ENCODE results near the gene SEMA3D. TPM values are rescaled to one million over a fixed set of nuclear protein-coding genes. Genes with fewer than 3 reads are reported as not detected.

The SEMA3D gene
- total RNA-seq, 1 experiment from 2014 or later = 1.4 TPM

DNA sequence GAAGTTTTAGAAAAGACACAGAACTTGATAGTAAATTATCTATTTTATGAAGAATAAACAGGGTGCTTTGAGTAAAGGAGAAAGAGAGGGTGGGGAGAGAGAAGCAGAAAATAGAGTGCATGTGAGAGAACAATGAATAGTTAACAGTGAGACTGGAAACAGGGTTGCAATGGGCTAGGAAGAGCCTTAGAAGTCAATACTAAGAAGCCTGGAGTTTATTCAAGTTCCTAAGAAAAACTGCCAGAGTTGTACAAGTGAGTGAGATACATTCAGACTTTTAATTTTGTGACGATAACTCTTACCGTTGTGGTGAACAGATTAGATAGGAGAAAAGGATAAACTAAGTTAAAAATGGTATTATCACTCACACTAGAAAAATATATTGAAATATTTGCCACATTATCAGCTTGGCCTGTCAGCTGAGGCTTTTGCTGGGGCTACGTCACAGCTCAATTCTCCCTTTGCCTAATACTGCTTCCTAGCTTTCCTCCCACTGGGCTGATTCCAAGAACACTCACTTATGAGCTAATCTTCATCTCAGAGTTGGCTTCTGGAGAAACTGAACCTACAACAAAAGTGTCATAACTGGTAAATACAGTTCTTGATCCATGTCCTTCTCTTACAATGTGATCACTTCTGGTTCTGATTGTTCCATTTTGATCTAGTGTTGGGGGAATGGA, 92.7 kb downstream of the SEMA3D start (continued):
- TF ChIP-seq, protein P1, sequence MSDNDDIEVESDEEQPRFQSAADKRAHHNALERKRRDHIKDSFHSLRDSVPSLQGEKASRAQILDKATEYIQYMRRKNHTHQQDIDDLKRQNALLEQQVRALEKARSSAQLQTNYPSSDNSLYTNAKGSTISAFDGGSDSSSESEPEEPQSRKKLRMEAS (IDR thresholded peaks at IDR 0.05) = no peak
- TF ChIP-seq EZH2phosphoT487 (IDR thresholded peaks at IDR 0.05; ENCODE audit: borderline replicate concordance) (no peak), EZH2 (IDR thresholded peaks at IDR 0.05) (no peak), JUND (IDR thresholded peaks at IDR 0.05) (no peak), POLR2A (IDR thresholded peaks at IDR 0.05; ENCODE audit: borderline replicate concordance, extremely low read depth, insufficient read depth, insufficient read length) (no peak), EGR1 (IDR thresholded peaks at IDR 0.05; ENCODE audit: low read depth) (no peak), TCF7L2 (IDR thresholded peaks at IDR 0.05; ENCODE audit: borderline replicate concordance, extremely low read depth, insufficient read depth, insufficient read length) (no peak), CEBPB (IDR thresholded peaks at IDR 0.05; ENCODE audit: low read depth) (no peak), ZNF274 (IDR thresholded peaks at IDR 0.05; ENCODE audit: low read depth, low read length) (no peak), POLR2AphosphoS5 (IDR thresholded peaks at IDR 0.05; ENCODE audit: low read depth, low read length) (no peak), YY1 (IDR thresholded peaks at IDR 0.05; ENCODE audit: extremely low read depth, insufficient replicate concordance, low read depth, low read length) (no peak)
- TF ChIP-seq, protein P2, sequence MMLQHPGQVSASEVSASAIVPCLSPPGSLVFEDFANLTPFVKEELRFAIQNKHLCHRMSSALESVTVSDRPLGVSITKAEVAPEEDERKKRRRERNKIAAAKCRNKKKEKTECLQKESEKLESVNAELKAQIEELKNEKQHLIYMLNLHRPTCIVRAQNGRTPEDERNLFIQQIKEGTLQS (IDR thresholded peaks at IDR 0.05) = no peak

DNA sequence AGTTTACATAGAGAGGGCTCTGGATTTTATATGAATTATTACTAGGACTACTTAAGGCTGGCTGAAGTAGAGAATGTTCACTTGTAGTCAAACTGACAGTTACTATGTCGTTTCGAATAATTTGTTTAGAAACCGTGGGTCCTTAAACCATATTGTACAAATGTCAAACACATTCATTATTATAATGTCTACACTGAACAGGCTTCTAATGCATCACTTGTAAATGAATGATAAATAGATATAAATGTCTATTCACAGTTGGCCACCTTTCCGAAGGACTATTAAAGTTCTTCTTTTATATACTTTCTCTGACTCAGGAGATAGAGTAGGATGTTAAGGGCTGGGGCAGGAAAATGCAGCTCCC, 95.3 kb downstream of the SEMA3D start:
- Histone ChIP-seq H3K4me2 (ENCODE audit: low read length) (no peak overlapping the region), H3K79me2 (ENCODE audit: insufficient read depth, low read length) (no peaks in the 10 kb centered on the region), H3K36me3 (ENCODE audit: control insufficient read depth in 1 of 2, insufficient read depth in 2 of 2, low read length in 2 of 2) (no peaks in the 10 kb centered on the region), H3K9me3 (ENCODE audit: control insufficient read depth in 1 of 2, insufficient read depth in 1 of 2, low read depth in 1 of 2, low read length in 2 of 2) (no peaks in the 10 kb centered on the region), H2AFZ (ENCODE audit: low read depth, low read length, poor library complexity, severe bottlenecking) (no peak overlapping the region), H3K4me1 (ENCODE audit: control insufficient read depth in 1 of 2, insufficient read depth in 2 of 2, low read length in 2 of 2) (no peaks in the 10 kb centered on the region), H3K27me3 (ENCODE audit: insufficient read depth, low read length) (no peaks in the 10 kb centered on the region), H3K9me2 (ENCODE audit: insufficient read depth) (no peaks in the 10 kb centered on the region), H3K27ac (ENCODE audit: low read depth, low read length) (no peak overlapping the region), H3K4me3 (replicated peaks in 1 of 2; ENCODE audit: low read depth in 1 of 2, low read length in 2 of 2) (no peak overlapping the region), H4K20me1 (ENCODE audit: insufficient read depth) (no peaks in the 10 kb centered on the region), H3K9ac (ENCODE audit: low read length) (no peak overlapping the region)
- TF ChIP-seq SRF (IDR thresholded peaks at IDR 0.05; ENCODE audit: low read depth) (no peak), RAD21 (IDR thresholded peaks at IDR 0.05; ENCODE audit: low read depth) (no peak), CBX3 (IDR thresholded peaks at IDR 0.05; ENCODE audit: low read depth) (no peak), ZFX (IDR thresholded peaks at IDR 0.05) (no peak), POLR2A (IDR thresholded peaks at IDR 0.05; ENCODE audit: borderline replicate concordance, extremely low read depth, insufficient read depth, insufficient read length) (no peak), EGR1 (IDR thresholded peaks at IDR 0.05; ENCODE audit: low read depth) (no peak), CEBPB (IDR thresholded peaks at IDR 0.05; ENCODE audit: low read depth) (no peak), FOSL1 (IDR thresholded peaks at IDR 0.05; ENCODE audit: low read depth) (no peak)
- TF ChIP-seq, protein P3, sequence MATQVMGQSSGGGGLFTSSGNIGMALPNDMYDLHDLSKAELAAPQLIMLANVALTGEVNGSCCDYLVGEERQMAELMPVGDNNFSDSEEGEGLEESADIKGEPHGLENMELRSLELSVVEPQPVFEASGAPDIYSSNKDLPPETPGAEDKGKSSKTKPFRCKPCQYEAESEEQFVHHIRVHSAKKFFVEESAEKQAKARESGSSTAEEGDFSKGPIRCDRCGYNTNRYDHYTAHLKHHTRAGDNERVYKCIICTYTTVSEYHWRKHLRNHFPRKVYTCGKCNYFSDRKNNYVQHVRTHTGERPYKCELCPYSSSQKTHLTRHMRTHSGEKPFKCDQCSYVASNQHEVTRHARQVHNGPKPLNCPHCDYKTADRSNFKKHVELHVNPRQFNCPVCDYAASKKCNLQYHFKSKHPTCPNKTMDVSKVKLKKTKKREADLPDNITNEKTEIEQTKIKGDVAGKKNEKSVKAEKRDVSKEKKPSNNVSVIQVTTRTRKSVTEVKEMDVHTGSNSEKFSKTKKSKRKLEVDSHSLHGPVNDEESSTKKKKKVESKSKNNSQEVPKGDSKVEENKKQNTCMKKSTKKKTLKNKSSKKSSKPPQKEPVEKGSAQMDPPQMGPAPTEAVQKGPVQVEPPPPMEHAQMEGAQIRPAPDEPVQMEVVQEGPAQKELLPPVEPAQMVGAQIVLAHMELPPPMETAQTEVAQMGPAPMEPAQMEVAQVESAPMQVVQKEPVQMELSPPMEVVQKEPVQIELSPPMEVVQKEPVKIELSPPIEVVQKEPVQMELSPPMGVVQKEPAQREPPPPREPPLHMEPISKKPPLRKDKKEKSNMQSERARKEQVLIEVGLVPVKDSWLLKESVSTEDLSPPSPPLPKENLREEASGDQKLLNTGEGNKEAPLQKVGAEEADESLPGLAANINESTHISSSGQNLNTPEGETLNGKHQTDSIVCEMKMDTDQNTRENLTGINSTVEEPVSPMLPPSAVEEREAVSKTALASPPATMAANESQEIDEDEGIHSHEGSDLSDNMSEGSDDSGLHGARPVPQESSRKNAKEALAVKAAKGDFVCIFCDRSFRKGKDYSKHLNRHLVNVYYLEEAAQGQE (IDR thresholded peaks at IDR 0.05; ENCODE audit: low read depth) = no peak
- intact Hi-C loops (cut with micrococcal nuclease) = no loop called here
- ATAC-seq (no peak), DNase-seq (ENCODE audit: low read depth, low spot score) (no peak)
- BruUV-seq (replicated peaks) = no TSS peak
- ChIA-PET POLR2A (no interaction called here), RAD21 (ENCODE audit: low non-redundant PET in 1 of 2, low total read pairs in 2 of 2, uncharacterized antibody in 2 of 2, unreplicated experiment in 2 of 2) (no interaction called here), CTCF (no interaction called here)
